GM19099 (cell line): ENCODE data around the gene SLC9A3.

Source experiments
- POLR2A ChIP-seq: IDR thresholded peaks from 3 replicates; pipeline ENCODE4 v1.6.1; 2011; ENCODE audit warnings: low read depth; ENCODE audit not compliant: insufficient read length; ENCODE audit errors: extremely low read depth

SLC9A3 gene

DNA sequence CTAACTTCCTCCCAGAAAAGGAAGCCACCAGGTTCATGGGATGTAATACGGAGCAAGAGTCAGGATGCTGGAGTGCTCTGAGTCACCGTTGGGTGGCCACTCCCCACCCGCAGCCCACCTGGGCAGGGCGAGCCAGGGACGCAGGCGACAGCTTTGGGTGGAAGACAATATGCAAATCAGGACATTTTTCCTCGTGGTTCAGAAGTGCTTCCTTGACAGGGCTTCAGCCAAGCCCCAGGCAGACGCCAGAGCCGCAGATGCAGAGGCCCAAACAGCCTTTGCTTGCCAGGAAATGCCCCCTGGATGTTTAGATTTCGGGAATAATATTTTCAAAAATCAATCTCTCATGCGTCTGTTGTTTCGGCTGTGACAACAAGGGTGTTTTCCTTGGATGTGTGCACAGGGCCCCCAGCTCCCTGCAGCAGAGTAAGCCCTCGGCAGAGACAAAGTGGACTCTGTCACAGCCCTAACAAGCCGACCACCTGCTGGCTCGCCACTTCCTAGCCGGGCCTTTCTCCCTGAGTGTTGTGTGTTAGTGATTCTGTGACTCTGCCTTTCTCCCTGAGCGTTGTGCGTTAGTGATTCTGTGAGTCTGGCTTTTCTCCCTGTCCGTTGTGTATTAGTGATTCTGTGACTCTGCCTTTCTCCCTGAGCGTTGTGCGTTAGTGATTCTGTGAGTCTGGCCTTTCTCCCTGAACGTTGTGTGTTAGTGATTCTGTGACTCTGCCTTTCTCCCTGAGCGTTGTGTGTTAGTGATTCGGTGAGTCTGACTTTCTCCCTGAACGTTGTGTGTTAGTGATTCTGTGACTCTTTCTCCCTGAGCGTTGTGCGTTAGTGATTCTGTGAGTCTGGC is 11.8 kb upstream of the SLC9A3 start:
- TF ChIP-seq POLR2A: no peak

- TF ChIP-seq POLR2A: no peak
Measured at GRCh38 chr5:534743-535671, 10.8 kb upstream of the SLC9A3 start.

DNA sequence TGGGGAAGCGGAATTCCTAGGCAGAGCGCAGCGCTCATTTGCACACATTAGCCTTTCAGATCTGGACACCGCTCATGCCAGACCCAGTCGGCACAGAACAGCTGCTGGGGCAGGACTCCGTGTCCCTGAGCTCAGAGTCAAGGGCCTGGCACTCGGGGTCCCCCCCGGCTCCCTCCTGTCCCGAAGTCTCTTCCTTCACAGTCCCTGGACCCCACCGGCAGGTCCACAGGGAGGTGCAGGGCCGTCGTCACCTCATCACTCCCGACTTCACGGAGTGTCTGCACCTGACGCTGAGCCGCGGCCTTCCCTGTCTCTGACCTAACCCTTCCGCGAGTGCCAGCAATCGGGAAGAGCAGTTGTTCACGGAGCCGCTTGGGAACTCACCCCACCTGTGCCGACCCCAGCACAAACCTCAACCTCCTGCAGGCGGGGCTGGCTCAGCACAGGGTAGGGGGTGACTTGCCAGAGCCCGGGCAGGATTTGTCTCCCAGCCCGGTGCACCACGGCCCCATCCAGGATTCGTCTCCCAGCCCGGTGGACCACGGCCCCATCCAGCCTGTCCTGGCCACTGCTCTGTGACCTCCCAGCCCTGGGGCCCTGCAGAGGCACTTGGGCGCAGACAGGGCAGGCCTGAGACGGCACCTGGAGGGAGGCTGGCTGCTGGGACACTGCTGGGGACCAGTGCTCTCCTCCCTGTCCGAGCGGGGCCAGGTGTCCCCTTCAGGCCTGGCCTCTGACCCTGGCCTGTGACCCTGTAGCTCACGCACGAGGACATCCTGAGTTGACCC is 9.9 kb upstream of the SLC9A3 start:
- no peak for TF ChIP-seq POLR2A

- no peak for TF ChIP-seq POLR2A
Measured at GRCh38 chr5:533243-533954, 9.2 kb upstream of the SLC9A3 start.

GRCh38 chr5:532521-533242 is 8.4 kb upstream of the SLC9A3 start:
- TF ChIP-seq POLR2A: no peak

DNA sequence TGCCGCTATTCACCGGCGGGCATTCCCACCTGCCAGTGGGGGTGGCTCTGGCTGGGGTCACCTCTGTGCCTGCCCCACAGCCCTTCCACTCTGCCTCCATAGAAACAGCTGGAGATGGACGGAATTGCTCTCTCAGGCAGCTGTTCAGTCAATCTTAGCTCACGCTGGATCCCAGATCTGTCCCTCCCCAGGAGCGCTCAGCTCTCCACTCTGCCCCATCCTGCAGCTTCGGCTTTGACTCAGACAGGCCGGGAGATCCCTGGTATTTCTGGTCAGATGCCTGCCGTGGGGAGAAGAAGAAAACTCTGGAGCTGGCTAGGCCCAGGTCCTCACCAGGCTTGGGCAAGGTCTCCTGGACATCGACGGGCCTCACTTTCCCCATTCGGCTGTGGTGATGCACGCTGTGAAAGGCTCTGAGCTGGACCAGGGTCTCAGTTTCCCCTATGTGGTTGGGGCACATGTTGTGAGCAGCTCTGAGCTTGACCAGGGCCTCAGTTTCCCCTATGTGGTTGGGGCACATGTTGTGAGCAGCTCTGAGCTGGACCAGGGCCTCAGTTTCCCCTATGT is 7.6 kb upstream of the SLC9A3 start:
- TF ChIP-seq POLR2A: no peak

- TF ChIP-seq POLR2A: no peak
Measured at GRCh38 chr5:531101-531748, 7.0 kb upstream of the SLC9A3 start.

DNA sequence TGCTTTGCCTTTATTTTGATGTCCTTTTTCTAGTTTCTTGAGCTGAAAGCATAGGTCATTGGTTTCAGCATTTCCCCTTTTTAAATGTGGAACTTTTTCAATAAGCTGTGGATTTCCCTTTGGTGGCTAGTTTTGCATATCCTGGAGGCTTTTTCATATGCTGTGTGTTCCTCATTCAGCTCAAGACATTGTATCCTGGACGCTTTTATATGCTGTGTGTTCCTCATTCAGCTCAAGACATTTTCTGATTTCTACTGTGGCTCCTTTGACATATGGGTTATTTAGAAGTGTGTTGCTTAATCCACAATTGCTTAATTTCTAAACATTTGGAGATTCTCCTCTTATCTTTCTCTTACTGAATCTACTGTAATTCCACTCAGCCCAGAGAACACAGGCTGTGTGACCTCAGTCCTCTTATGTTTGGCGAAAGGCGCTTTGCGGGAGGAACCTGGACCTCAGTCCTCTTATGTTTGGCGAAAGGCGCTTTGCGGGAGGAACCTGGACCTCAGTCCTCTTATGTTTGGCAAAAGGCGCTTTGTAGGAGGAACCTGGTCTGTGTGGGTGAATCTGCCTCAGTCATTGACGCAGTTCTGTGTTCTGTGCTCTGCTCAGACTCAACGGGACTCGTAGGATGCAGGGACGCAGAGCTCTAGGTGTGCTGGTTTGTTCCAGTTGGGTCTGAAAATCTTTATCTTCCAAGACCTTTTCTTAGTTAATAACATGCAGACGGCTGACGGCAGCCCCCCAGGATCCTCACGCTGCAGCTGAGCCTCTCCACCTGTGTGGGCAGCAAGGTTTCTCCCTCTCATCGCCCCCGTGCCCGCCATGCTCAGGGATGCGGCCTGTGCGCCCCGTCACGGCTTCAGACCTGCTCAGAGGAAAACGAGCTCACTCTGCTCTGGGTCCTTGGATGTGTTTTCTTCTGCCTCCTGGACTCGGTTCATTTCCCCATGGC is 6.0 kb upstream of the SLC9A3 start:
- TF ChIP-seq POLR2A: no peak

DNA sequence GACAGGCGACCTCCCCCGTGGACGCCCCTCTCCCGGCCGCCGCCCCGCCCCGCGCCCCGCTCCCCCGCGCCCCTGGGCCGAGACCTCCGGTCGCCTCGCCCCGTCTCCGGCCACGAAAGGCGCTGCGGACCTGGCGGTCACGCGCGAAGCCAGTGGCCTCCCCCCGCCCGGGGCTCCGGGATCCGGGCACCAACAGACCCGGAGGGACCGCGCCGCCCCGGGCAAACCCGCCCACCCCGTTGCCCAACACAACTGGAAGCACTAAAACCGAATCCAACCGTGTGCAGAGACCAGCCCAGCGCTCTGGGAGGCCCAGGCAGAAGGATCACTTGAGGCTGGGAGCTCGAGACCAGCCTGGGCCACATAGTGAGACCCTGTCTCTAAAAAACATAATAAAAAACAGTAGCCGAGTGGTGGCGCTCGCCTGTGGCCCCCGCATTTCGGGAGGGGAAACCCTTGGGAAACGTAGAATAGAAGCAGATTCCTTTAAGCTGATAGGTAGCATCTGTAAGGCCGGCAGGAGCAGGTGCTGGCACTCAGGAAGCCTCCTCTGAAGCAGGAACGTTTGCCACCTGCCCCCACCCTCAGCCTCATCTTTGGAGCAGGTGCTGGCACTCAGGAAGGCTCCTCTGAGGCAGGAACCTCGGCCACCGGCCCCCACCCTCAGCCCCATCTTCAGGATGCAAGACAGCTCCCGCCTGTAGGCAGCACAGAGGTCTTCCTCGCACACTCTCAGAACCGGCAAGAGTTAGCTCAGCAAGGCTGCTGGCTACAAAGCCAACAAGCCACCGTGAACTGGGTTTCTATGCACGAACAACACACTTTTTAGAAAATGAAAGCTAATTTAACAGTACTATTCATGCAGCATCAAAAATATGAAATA is 4.6 kb upstream of the SLC9A3 start:
- TF ChIP-seq POLR2A: no peak

DNA sequence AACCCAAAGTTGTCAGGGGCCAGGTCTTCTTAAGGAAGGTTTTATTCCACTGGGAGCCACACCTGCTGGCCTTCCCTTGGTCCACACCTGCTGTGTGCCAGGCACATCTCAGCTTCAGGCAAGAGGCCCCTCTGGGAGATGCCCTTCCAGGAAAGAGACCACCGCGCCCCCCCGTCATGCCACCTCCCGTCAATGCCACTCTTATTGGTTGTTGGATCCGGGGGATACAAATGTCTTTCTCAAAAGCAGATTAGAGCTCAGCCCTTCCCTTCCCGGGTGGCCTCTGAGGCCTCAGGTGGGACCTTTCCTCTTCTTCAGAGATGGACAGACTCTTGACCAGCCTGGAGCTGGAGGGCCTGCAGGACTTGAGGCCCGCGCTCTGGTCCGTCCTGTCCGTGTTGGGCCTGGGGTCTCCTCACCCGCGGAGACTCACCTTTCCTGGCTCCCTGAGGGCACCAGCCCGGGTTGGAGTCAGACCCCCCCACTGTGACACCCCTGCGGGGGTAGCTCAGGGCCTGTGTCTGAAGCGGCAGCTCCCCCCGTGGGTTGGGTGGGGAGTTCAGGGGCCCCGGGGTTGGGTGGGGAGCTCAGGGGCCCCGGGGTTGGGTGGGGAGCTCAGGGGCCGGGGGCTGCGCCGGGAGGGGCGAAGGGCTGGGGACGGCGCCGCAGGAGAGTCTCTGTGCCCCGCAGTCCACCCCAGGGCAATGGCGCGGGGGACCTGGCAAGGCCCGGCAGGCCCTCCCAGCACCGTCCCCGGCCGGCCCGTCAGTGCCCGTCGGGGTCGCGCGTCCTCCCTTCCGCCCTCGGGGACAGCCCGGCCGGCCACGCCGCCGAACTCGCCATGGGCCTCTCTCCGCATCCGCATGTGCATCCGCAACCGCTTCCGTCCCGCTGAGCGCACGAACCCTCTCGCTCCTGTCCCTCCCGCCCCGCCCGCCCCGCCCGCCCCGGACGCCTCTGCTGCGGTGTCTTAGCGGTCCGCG is 3.7 kb upstream of the SLC9A3 start:
- TF ChIP-seq POLR2A: no peak

GRCh38 chr5:526456-527088 is 2.3 kb upstream of the SLC9A3 start:
- no peak for TF ChIP-seq POLR2A
